ENCODE measurements around the gene ITGAL.
A peak's percentile ranks its signal among the peaks of the same experiment; 100 is the strongest.
"Not testable (repeated sequence)": the region's sequence is repeated elsewhere in the genome, so short reads cannot be mapped to it uniquely, and the experiment has no call there.

Gene ITGAL

GRCh38 chr16:30533748-30534367 lies 61.3 kb downstream of the ITGAL start:
- H3K4me3 ChIP-seq (ENCODE audit: low read length) = peak overlapping the region; percentile 76
- TF ChIP-seq CTCF (conservative IDR thresholded peaks at IDR 0.05; ENCODE audit: low read length) = no peak

GRCh38 chr16:30534368-30535105 lies 62.0 kb downstream of the ITGAL start, which contains the start of gene ZNF747:
Gene ZNF747, minus strand, starts transcription at chr16:30534858. Its CDS starts 179 bp downstream, at chr16:30534679.
- peak; percentile 77 for DNase-seq (ENCODE audit: low read depth)
- H3K4me3 ChIP-seq (ENCODE audit: low read length) = peak within 1 kb of the TSS; percentile 76
- TF ChIP-seq CTCF (conservative IDR thresholded peaks at IDR 0.05; ENCODE audit: low read length) = no peak

More at GRCh38 chr16:30533748-30534367, 61.3 kb downstream of the ITGAL start:
- peak; percentile 12 for DNase-seq (ENCODE audit: low read depth)

- no peak for DNase-seq (ENCODE audit: low read depth)
- no peak for TF ChIP-seq CTCF (conservative IDR thresholded peaks at IDR 0.05; ENCODE audit: low read length)
- H3K4me3 ChIP-seq (ENCODE audit: low read length) = peak overlapping the region; percentile 76
Measured at GRCh38 chr16:30535106-30535776, 62.7 kb downstream of the ITGAL start.

GRCh38 chr16:30535777-30536190 lies 63.2 kb downstream of the ITGAL start:
- peak; percentile 76 for DNase-seq (ENCODE audit: low read depth)
- H3K4me3 ChIP-seq (ENCODE audit: low read length) = peak overlapping the region; percentile 76
- peak; percentile 76 for TF ChIP-seq CTCF (conservative IDR thresholded peaks at IDR 0.05; ENCODE audit: low read length)

GRCh38 chr16:30536391-30537024 lies 64.0 kb downstream of the ITGAL start:
- H3K4me3 ChIP-seq (ENCODE audit: low read length); DNase-seq (ENCODE audit: low read depth): not testable (repeated sequence)

GRCh38 chr16:30539000-30539964 lies 66.7 kb downstream of the ITGAL start:
- no peak for DNase-seq (ENCODE audit: low read depth)
- no peak overlapping the region for H3K4me3 ChIP-seq (ENCODE audit: low read length)
- TF ChIP-seq CTCF (conservative IDR thresholded peaks at IDR 0.05; ENCODE audit: low read length) = no peak

- H3K4me3 ChIP-seq (ENCODE audit: low read length); DNase-seq (ENCODE audit: low read depth): not testable (repeated sequence)
Measured at GRCh38 chr16:30539986-30540526, 67.5 kb downstream of the ITGAL start.

- not testable (repeated sequence) for DNase-seq (ENCODE audit: low read depth); H3K4me3 ChIP-seq (ENCODE audit: low read length)
Measured at GRCh38 chr16:30540916-30541464, 68.4 kb downstream of the ITGAL start.
